Adipocyte (in vitro differentiated cells): ENCODE results near the gene STMN1.

Source experiments
- DNase-seq: peaks from one replicate; pipeline ENCODE4 v3.0.0-alpha.2; 2015; ENCODE audit warnings: low read depth
- H3K27me3 ChIP-seq: replicated peaks from 2 replicates; pipeline ENCODE4 v1.7.0; 2013; ENCODE audit warnings: mild to moderate bottlenecking, low read length, moderate library complexity; ENCODE audit not compliant: control insufficient read depth, insufficient read depth
- H3K36me3 ChIP-seq: 2 replicates; pipeline ENCODE4 v1.7.0; 2013; ENCODE audit warnings: low read length, mild to moderate bottlenecking, moderate library complexity; ENCODE audit not compliant: control insufficient read depth, insufficient read depth, severe bottlenecking
- H3K4me1 ChIP-seq: 2 replicates; pipeline ENCODE4 v1.7.0; 2013; ENCODE audit warnings: mild to moderate bottlenecking, low read length, moderate library complexity; ENCODE audit not compliant: control insufficient read depth, insufficient read depth
- H3K4me3 ChIP-seq: 2 replicates; pipeline ENCODE4 v1.7.0; 2013; ENCODE audit warnings: mild to moderate bottlenecking, low read length, moderate library complexity
- H3K9ac ChIP-seq: 2 replicates; pipeline ENCODE4 v1.7.0; 2013; ENCODE audit warnings: mild to moderate bottlenecking, low read length, moderate library complexity
- H3K9me3 ChIP-seq: 2 replicates; pipeline ENCODE4 v1.7.0; 2013; ENCODE audit warnings: mild to moderate bottlenecking, low read length, moderate library complexity; ENCODE audit not compliant: control insufficient read depth

The STMN1 gene

GRCh38 chr1:25904943-25905679 lies 1.1 kb downstream of the STMN1 start:
- Histone ChIP-seq H3K36me3 (no peaks in the 10 kb centered on the region), H3K9ac (peak overlapping the region; percentile 86), H3K4me3 (peak overlapping the region; percentile 95), H3K9me3 (no peaks in the 10 kb centered on the region), H3K4me1 (peaks cover 14% of the 10 kb centered on the region), H3K27me3 (no peaks in the 10 kb centered on the region)
- peak; percentile 97 for DNase-seq

DNA sequence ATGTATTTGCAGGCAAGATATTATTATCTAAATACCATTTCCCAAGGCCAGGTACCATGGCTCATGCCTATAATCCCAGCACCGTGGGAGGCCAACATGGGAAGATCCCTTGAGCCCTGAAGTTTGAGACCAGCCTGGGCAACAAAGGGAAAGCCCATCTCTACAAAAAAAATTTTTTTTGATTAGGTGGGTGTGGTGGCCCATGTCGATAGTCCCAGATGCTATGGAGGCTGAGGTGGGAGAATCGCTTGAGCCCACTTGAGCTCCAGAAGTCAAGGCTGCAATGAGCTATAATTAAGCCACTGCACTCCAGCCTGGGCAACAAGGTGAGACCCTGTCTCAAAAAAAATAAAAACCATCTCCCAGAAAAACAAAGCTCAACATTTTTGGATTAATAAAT lies 2.2 kb downstream of the STMN1 start:
- Histone ChIP-seq H3K4me1 (peaks cover 14% of the 10 kb centered on the region), H3K27me3 (no peaks in the 10 kb centered on the region), H3K9ac (no peak overlapping the region), H3K36me3 (no peaks in the 10 kb centered on the region), H3K4me3 (peak overlapping the region; percentile 95), H3K9me3 (no peaks in the 10 kb centered on the region)
- no peak for DNase-seq

DNA sequence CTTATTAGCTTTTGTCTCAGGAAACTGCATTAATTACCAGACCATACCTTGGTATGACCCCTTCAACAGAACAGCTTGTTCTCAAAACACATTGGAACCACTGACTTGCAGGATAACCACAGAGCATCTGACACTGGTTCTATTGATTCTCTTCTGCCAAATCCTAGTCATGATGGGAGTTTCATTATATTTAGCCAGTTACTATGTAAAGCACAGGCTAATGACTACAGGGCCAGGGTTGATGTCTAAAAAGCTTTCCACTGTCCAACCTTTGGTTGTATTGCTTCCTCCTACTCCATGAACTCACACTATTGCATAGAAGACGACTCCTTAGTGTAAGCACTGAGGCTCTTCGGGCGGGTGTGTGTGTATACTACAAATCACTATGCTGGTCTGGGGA lies 3.8 kb downstream of the STMN1 start:
- no peak for DNase-seq
- Histone ChIP-seq H3K36me3 (no peaks in the 10 kb centered on the region), H3K9ac (no peak overlapping the region), H3K9me3 (no peaks in the 10 kb centered on the region), H3K4me3 (no peak overlapping the region), H3K27me3 (no peaks in the 10 kb centered on the region), H3K4me1 (peaks cover 14% of the 10 kb centered on the region)

GRCh38 chr1:25900219-25900618 lies 6.0 kb downstream of the STMN1 start:
- no peaks in the 10 kb centered on the region for H3K27me3 ChIP-seq
- H3K9ac ChIP-seq, result no peak overlapping the region
- no peaks in the 10 kb centered on the region for H3K9me3 ChIP-seq
- peaks cover 15% of the 10 kb centered on the region for H3K4me1 ChIP-seq
- H3K4me3 ChIP-seq, result no peak overlapping the region
- no peak for DNase-seq
- no peaks in the 10 kb centered on the region for H3K36me3 ChIP-seq

DNA sequence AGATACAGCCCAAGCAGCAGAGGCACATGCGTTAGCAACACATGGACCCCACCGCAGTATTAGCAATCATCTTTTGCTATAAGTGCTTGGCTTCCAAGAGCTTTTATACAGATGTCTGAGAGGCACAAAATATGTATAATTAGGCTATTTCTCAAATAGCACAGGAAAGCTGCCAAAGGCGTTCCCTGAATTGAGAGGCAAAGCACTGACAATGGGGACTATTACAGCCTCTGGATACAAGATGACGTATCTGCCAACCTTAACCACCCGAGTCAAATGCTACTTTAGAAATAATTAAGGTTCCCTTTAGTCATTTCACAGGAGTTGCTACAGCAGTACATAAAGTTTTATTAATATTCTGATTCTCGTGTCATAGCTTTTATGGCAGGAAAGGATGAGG lies 6.4 kb downstream of the STMN1 start:
- no peak overlapping the region for H3K4me3 ChIP-seq
- peaks cover 17% of the 10 kb centered on the region for H3K4me1 ChIP-seq
- no peaks in the 10 kb centered on the region for H3K9me3 ChIP-seq
- H3K9ac ChIP-seq, result no peak overlapping the region
- H3K27me3 ChIP-seq, result no peaks in the 10 kb centered on the region
- no peak for DNase-seq
- H3K36me3 ChIP-seq, result no peaks in the 10 kb centered on the region

DNA sequence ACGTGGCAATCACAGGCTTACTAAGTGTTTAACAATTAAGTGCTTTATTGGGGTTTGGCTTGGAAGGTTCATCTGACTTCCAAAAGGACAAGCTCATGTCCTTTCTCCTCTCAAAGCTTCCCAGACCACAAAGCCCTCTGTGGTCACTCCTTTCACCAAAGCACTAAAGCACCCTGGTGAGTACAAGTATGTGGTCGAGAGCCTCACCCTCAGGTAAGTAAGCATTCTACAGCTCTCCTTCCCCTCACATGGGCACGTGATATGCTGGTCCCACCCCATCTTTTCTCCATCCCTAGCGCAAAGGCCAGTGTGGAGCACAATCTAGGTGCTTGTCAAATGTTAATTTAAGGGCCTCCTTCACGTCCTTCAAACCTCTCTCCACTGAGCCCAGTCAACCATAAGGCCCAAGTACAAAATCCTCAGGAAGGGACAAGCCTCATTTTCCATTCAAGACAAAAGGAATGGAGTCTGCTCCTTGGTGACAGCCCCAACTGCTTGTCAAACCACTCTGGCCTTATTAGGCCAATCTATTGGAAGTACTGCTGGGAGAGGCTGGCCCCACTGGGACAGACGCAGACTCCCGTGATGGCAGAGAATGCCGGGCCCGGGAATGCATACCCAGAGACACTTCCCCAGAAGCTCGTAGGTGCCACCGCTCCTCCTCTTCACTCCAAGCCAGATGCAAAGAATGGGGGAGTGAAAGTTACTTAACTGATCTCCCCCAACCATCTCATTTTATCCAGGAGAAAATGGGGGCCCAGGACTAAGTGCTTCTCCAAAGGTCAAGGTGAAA lies 7.8 kb downstream of the STMN1 start:
- Histone ChIP-seq H3K4me1 (peaks cover 11% of the 10 kb centered on the region), H3K9ac (no peak overlapping the region), H3K36me3 (no peaks in the 10 kb centered on the region), H3K4me3 (no peak overlapping the region), H3K27me3 (no peaks in the 10 kb centered on the region), H3K9me3 (no peaks in the 10 kb centered on the region)
- DNase-seq, result no peak

DNA sequence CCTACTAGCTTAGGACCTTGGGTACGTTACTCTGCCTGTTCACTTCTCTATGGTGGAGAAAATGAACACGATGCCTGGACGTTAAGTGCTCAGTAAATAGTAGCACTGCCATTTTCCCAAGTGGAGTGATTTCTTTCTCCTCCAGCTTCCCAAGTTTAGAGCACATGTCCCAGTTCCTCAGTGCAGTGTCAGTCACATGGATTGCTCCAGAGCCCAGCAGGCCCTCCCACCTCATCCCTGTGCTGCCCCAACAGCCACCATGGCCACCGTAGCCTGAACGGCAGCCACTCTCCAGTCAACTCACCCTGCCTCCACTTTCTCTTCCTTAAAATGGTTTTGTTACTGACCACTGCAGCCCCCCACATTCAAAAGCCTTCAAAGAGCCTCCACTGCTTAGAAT lies 8.5 kb downstream of the STMN1 start:
- DNase-seq, result no peak
- no peaks in the 10 kb centered on the region for H3K9me3 ChIP-seq
- H3K4me3 ChIP-seq, result no peak overlapping the region
- H3K36me3 ChIP-seq, result no peaks in the 10 kb centered on the region
- no peak overlapping the region for H3K9ac ChIP-seq
- no peaks in the 10 kb centered on the region for H3K27me3 ChIP-seq
- peaks cover 18% of the 10 kb centered on the region for H3K4me1 ChIP-seq

- no peak overlapping the region for H3K4me3 ChIP-seq
Measured at GRCh38 chr1:25896266-25896665, 10.0 kb downstream of the STMN1 start.

DNA sequence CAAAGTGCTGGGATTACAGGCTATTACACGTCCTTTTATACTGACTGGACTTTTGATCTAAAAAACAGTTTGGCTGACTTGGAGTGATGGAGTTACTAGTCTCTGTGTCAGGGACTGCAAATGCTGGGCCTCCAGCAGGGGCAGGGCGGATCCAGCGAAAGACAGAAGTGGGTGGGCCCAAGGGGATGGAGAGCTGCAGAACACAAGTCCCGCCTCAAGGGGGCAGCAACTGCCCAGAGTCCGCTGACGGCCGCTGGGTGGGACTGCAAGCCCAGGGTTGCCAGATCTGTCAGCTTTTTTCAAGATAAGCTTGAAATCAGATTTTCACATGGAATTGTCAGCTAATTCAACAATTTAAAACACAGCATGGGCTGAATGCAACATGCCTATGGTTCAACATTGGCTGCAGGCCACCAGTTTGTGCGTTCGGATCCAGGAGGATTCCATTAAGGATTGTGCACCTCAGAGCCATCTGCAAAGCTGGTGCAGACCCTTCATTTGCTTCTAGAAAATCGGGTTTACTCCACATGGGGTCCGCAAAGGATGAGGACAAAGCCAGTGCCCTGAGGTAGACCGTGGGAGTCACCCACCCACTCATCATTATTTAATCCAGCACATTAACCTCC lies 10.7 kb downstream of the STMN1 start:
- peak; percentile 97 for DNase-seq
- Histone ChIP-seq H3K4me3 (no peak overlapping the region), H3K9ac (peak overlapping the region; percentile 50), H3K9me3 (no peaks in the 10 kb centered on the region), H3K27me3 (no peaks in the 10 kb centered on the region), H3K36me3 (no peaks in the 10 kb centered on the region), H3K4me1 (peaks cover 34% of the 10 kb centered on the region)

More at GRCh38 chr1:25896266-25896665, 10.0 kb downstream of the STMN1 start:
- DNase-seq, result peak; percentile 28
- H3K9me3 ChIP-seq, result no peaks in the 10 kb centered on the region
- peaks cover 29% of the 10 kb centered on the region for H3K4me1 ChIP-seq
- no peaks in the 10 kb centered on the region for H3K36me3 ChIP-seq
- H3K9ac ChIP-seq, result peak overlapping the region; percentile 50
- no peaks in the 10 kb centered on the region for H3K27me3 ChIP-seq

- Histone ChIP-seq H3K4me1 (peaks cover 38% of the 10 kb centered on the region), H3K4me3 (no peak overlapping the region), H3K27me3 (no peaks in the 10 kb centered on the region), H3K9ac (peak overlapping the region; percentile 85), H3K36me3 (no peaks in the 10 kb centered on the region), H3K9me3 (no peaks in the 10 kb centered on the region)
- DNase-seq, result no peak
Measured at GRCh38 chr1:25893116-25893515, 13.1 kb downstream of the STMN1 start.

DNA sequence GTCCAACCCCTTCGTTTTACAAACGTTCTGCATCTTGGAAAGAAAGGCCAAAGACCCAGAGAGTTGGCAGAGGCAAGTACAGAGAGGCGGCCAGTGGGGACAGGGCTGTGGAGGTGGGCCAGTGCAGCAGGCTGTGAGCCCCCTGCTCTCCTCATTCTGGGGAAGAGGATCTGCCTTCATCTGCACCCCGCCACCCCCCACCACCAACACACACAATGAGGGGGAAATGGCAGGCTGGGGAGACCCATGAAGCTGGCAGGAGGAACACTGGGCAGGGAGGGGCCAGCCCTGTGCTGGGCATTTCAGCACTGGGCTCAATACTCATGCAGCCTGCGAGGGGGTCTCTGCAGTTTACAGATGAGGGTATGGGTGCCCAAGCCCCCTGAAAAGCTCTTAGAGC lies 14.6 kb downstream of the STMN1 start:
- no peaks in the 10 kb centered on the region for H3K9me3 ChIP-seq
- no peaks in the 10 kb centered on the region for H3K36me3 ChIP-seq
- peak overlapping the region; percentile 62 for H3K9ac ChIP-seq
- H3K27me3 ChIP-seq, result no peaks in the 10 kb centered on the region
- no peak for DNase-seq
- peak overlapping the region; percentile 54 for H3K4me3 ChIP-seq
- H3K4me1 ChIP-seq, result peaks cover 38% of the 10 kb centered on the region
